PC-3 (cell line): Measurements from ENCODE around the gene SLC25A51. TPM values are rescaled to one million over a fixed set of nuclear protein-coding genes. Genes with fewer than 3 reads are reported as not detected.

Experiments used
- ATAC-seq: fragments of 200-7000 bp; cut with Tn5 transposase; 2 replicates; pipeline ENCODE4 v1.9.1; 2020; ENCODE audit warnings: mild to moderate bottlenecking, moderate library complexity
- BruUV-seq: library from RNA; stranded (reverse); fragments of 400-500 nt; replicated peaks from 2 replicates; lab custom pipeline; 2021; lab: Mats Ljungman, UMichigan
- CTCF ChIA-PET: fragments of 300-600 bp; sonication (Branson Sonifier 250); formaldehyde crosslinking; loops from one replicate; lab custom pipeline; 2022; ENCODE audit warnings: antibody characterized with exemption; lab: Charles Lee
- POLR2A ChIA-PET: fragments of 300-600 bp; sonication (Branson Sonifier 250); formaldehyde crosslinking; loops from one replicate; lab custom pipeline; 2022; ENCODE audit warnings: antibody characterized with exemption; ENCODE audit not compliant: unreplicated experiment; lab: Charles Lee
- DNase-seq: peaks from one replicate; pipeline ENCODE4 v3.0.0-alpha.2; 2015
- H2AFZ ChIP-seq: fragments of 300-600 bp; sonication (generic); 2 replicates; pipeline ENCODE4 v1.6.0; 2016; ENCODE audit warnings: antibody characterized with exemption, low read length
- H3F3A ChIP-seq: fragments of 300-600 bp; sonication (generic); one replicate; pipeline ENCODE4 v1.6.0; 2017; ENCODE audit warnings: antibody characterized with exemption, low read length, control low read depth, mild to moderate bottlenecking; ENCODE audit not compliant: unreplicated experiment
- H3K27ac ChIP-seq: fragments of 300-600 bp; sonication (generic); 2 replicates; pipeline ENCODE4 v1.5.1; 2016; ENCODE audit warnings: mild to moderate bottlenecking, low read length
- H3K27me3 ChIP-seq: fragments of 300-600 bp; sonication (generic); 2 replicates; pipeline ENCODE4 v1.6.1; 2016; ENCODE audit warnings: low read length, mixed read lengths
- H3K36me3 ChIP-seq: fragments of 300-600 bp; sonication (generic); 2 replicates; pipeline ENCODE4 v1.6.1; 2016; ENCODE audit warnings: low read depth, mixed run types, low read length, mixed read lengths
- H3K4me1 ChIP-seq: fragments of 300-600 bp; sonication (generic); 2 replicates; pipeline ENCODE4 v1.5.1; 2016; ENCODE audit warnings: low read length; ENCODE audit not compliant: insufficient read depth
- H3K4me2 ChIP-seq: fragments of 300-600 bp; sonication (generic); 2 replicates; pipeline ENCODE4 v1.6.0; 2016; ENCODE audit warnings: low read length
- H3K4me3 ChIP-seq: fragments of 300-600 bp; sonication (generic); 2 replicates; pipeline ENCODE4 v1.5.1; 2016; ENCODE audit warnings: mild to moderate bottlenecking, low read length, mixed read lengths
- H3K79me2 ChIP-seq: fragments of 300-600 bp; sonication (generic); 2 replicates; pipeline ENCODE4 v1.6.1; 2017; ENCODE audit warnings: low read length, mixed read lengths
- H3K9ac ChIP-seq: fragments of 300-600 bp; sonication (generic); 2 replicates; pipeline ENCODE4 v1.6.0; 2016; ENCODE audit warnings: mild to moderate bottlenecking, low read length
- H3K9me2 ChIP-seq: fragments of 300-600 bp; sonication (generic); replicated peaks from 2 replicates; pipeline ENCODE4 v1.6.1; 2016; ENCODE audit warnings: mixed run types, low read length, mixed read lengths
- H3K9me3 ChIP-seq: fragments of 300-600 bp; sonication (generic); 2 replicates; pipeline ENCODE4 v1.6.1; 2016; ENCODE audit warnings: low read length, mixed read lengths
- H4K20me1 ChIP-seq: fragments of 300-600 bp; sonication (generic); 2 replicates; pipeline ENCODE4 v1.6.1; 2016; ENCODE audit warnings: low read length, mixed read lengths
- EZH2 ChIP-seq: fragments of 300-600 bp; sonication (generic); IDR thresholded peaks from one replicate; pipeline ENCODE4 v1.6.1; 2017; ENCODE audit warnings: antibody characterized with exemption, mild to moderate bottlenecking, low read length; ENCODE audit not compliant: unreplicated experiment
- EZH2phosphoT487 ChIP-seq: fragments of 300-600 bp; sonication (generic); IDR thresholded peaks from 2 replicates; pipeline ENCODE4 v1.6.1; 2018; ENCODE audit warnings: mild to moderate bottlenecking, antibody characterized with exemption, low read length, borderline replicate concordance
- intact Hi-C: fragments of 100-400 bp; cut with micrococcal nuclease; formaldehyde crosslinking; loops from 2 replicates; pipeline ENCODE4 v1.9.0; 2023
- total RNA-seq: library from RNA; depleted of rRNA; stranded (reverse); fragments of >200 nt; gene quantifications from 2 replicates; pipeline ENCODE4 v1.2.3, GENCODE V29; 2014
- TF ChIP-seq, protein P1 (sequence below): fragments of 300-600 bp; sonication (generic); conservative IDR thresholded peaks from 2 replicates; pipeline ENCODE4 v1.5.1; 2017; ENCODE audit warnings: antibody characterized with exemption, low read depth, mild to moderate bottlenecking, low read length

The SLC25A51 gene
- total RNA-seq, 1 experiment from 2014 or later, result 24.1 TPM

DNA sequence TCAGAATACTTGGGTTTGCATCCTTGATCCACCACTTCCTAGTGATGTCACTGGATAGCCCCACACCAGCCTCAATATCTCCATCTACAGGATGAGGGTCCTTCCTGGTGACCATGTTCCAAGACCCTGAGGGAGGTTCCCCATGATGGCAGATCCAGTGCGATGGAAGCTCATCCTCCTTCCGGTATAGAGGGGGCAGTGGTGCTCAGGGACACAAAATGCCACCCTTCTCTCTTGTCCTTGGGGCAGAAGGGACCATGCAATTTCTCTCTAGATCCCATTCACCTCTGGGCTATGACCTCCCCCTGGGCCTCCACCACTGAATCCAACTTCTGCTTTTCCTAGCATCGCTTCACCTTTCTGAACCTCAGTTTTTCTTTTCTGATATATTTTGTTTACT lies 5.4 kb upstream of the SLC25A51 start:
- H3K4me1 ChIP-seq, result peaks cover 14% of the 10 kb centered on the region
- H3K36me3 ChIP-seq, result no peaks in the 10 kb centered on the region; the same call in 1 of the 2 replicates
- ATAC-seq, result no peak
- no peaks in the 10 kb centered on the region for H3K9me2 ChIP-seq
- no peak overlapping the region for H3K4me3 ChIP-seq
- POLR2A ChIA-PET, result no interaction called here
- CTCF ChIA-PET, result no interaction called here
- TF ChIP-seq, protein P1, sequence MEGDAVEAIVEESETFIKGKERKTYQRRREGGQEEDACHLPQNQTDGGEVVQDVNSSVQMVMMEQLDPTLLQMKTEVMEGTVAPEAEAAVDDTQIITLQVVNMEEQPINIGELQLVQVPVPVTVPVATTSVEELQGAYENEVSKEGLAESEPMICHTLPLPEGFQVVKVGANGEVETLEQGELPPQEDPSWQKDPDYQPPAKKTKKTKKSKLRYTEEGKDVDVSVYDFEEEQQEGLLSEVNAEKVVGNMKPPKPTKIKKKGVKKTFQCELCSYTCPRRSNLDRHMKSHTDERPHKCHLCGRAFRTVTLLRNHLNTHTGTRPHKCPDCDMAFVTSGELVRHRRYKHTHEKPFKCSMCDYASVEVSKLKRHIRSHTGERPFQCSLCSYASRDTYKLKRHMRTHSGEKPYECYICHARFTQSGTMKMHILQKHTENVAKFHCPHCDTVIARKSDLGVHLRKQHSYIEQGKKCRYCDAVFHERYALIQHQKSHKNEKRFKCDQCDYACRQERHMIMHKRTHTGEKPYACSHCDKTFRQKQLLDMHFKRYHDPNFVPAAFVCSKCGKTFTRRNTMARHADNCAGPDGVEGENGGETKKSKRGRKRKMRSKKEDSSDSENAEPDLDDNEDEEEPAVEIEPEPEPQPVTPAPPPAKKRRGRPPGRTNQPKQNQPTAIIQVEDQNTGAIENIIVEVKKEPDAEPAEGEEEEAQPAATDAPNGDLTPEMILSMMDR, result no peak
- no peak for TF ChIP-seq EZH2
- TF ChIP-seq EZH2phosphoT487, result no peak
- no peaks in the 10 kb centered on the region for H3F3A ChIP-seq
- H3K4me2 ChIP-seq, result 0 out of 2 replicates have a peak overlapping the region, but pooled peaks have one; percentile 6
- H2AFZ ChIP-seq, result no peak overlapping the region
- DNase-seq, result no peak
- BruUV-seq, result no TSS peak
- no peaks in the 10 kb centered on the region for H3K79me2 ChIP-seq
- no peaks in the 10 kb centered on the region for H3K9me3 ChIP-seq
- intact Hi-C loops, result loop anchor here (2.0 to 10.0 kb wide), 2 partner anchors 425 to 453 kb away; partner anchors contain the start of gene POLR1E
- H3K9ac ChIP-seq, result peak overlapping the region; percentile 8; the same call in 1 of the 2 replicates
- no peaks in the 10 kb centered on the region for H3K27me3 ChIP-seq
- no peaks in the 10 kb centered on the region for H4K20me1 ChIP-seq
- H3K27ac ChIP-seq, result peak overlapping the region; percentile 76

DNA sequence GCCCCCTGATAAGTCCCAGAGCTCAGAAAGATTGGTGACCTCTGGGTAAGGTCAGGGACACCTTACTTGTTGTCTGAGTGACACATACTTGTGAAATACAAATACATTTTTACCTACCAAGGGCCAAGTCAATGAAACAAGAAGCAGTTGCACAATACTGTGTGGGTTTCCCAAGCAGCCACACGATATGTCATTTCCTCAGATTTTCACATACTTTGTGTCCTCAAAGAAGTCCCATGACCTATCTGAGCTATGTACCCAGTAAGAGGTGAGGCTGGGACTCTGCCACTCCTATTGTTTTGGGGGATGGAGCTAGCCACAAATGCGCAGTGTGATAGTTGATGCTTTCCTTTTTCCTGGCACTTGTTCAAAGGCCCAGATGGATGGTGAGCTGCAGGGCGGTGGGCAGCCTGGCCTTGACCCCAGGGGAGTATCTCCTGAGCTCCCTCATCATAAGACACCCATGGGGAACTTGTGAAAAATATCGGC lies 4.8 kb upstream of the SLC25A51 start:
- Histone ChIP-seq H3K36me3 (no peaks in the 10 kb centered on the region; the same call in 1 of the 2 replicates), H2AFZ (no peak overlapping the region), H3K4me1 (peaks cover 14% of the 10 kb centered on the region), H4K20me1 (no peaks in the 10 kb centered on the region), H3K4me3 (no peak overlapping the region), H3K9me2 (no peaks in the 10 kb centered on the region), H3K9ac (peak overlapping the region; percentile 8; the same call in 1 of the 2 replicates), H3F3A (no peaks in the 10 kb centered on the region), H3K79me2 (no peaks in the 10 kb centered on the region; the same call in 1 of the 2 replicates), H3K27me3 (no peaks in the 10 kb centered on the region), H3K27ac (peak overlapping the region; percentile 76), H3K4me2 (0 out of 2 replicates have a peak overlapping the region, but pooled peaks have one; percentile 6), H3K9me3 (no peaks in the 10 kb centered on the region)
- BruUV-seq, result no TSS peak
- intact Hi-C loops, result loop anchor here (2.0 to 10.0 kb wide), 2 partner anchors 424 to 454 kb away; partner anchors contain the start of gene POLR1E
- CTCF ChIA-PET, result no interaction called here
- DNase-seq (peak; percentile 76), ATAC-seq (no peak)
- no peak for TF ChIP-seq EZH2phosphoT487
- TF ChIP-seq, protein P1, result no peak
- POLR2A ChIA-PET, result no interaction called here

DNA sequence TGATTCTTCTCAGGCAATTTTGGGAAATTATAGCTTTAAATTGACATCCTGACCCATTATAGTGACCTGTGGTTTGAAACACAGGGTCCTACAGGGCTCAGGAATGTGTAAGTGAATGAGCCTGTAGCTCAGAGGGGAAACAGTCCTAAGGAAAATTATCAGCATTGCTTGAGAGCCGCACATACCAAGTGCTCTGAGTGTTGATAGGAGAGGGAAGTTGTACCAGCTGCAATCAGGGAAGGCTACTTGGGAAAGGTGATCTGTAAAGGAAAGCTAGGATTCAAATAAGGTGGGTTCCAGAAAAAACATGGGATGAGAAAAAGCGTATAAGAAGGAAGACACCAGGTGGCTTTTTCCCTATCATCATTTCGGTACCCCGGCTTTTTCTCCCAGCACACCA lies 4.4 kb upstream of the SLC25A51 start:
- H4K20me1 ChIP-seq, result no peaks in the 10 kb centered on the region
- peaks cover 4% of the 10 kb centered on the region for H3K79me2 ChIP-seq
- H3K27ac ChIP-seq, result peak overlapping the region; percentile 62
- ChIA-PET CTCF (no interaction called here), POLR2A (no interaction called here)
- intact Hi-C loops, result loop anchor here (2.0 to 10.0 kb wide), 2 partner anchors 423 to 455 kb away; partner anchors contain the start of gene POLR1E
- BruUV-seq, result no TSS peak
- TF ChIP-seq, protein P1, result no peak
- TF ChIP-seq EZH2phosphoT487 (no peak), EZH2 (no peak)
- H3K4me1 ChIP-seq, result peaks cover 14% of the 10 kb centered on the region
- DNase-seq (no peak), ATAC-seq (no peak)
- H3K9me3 ChIP-seq, result no peaks in the 10 kb centered on the region
- H3F3A ChIP-seq, result no peaks in the 10 kb centered on the region
- no peak overlapping the region for H2AFZ ChIP-seq
- H3K9ac ChIP-seq, result peak overlapping the region; percentile 29; the same call in 1 of the 2 replicates
- H3K4me2 ChIP-seq, result no peak overlapping the region
- H3K9me2 ChIP-seq, result no peaks in the 10 kb centered on the region
- no peaks in the 10 kb centered on the region for H3K27me3 ChIP-seq
- H3K4me3 ChIP-seq, result no peak overlapping the region
- no peaks in the 10 kb centered on the region for H3K36me3 ChIP-seq
